Brain pericyte (primary cell): Measurements from ENCODE around the gene LCE2A.
"Not testable (repeated sequence)": the region's sequence is repeated elsewhere in the genome, so short reads cannot be mapped to it uniquely, and the experiment has no call there.

Experiments used
- DNase-seq: peaks from one replicate; pipeline ENCODE4 v3.0.0-alpha.2; 2012; ENCODE audit warnings: low read depth, low spot score

The LCE2A gene, protein sequence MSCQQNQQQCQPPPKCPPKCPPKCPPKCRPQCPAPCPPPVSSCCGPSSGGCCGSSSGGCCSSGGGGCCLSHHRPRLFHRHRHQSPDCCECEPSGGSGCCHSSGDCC

DNA sequence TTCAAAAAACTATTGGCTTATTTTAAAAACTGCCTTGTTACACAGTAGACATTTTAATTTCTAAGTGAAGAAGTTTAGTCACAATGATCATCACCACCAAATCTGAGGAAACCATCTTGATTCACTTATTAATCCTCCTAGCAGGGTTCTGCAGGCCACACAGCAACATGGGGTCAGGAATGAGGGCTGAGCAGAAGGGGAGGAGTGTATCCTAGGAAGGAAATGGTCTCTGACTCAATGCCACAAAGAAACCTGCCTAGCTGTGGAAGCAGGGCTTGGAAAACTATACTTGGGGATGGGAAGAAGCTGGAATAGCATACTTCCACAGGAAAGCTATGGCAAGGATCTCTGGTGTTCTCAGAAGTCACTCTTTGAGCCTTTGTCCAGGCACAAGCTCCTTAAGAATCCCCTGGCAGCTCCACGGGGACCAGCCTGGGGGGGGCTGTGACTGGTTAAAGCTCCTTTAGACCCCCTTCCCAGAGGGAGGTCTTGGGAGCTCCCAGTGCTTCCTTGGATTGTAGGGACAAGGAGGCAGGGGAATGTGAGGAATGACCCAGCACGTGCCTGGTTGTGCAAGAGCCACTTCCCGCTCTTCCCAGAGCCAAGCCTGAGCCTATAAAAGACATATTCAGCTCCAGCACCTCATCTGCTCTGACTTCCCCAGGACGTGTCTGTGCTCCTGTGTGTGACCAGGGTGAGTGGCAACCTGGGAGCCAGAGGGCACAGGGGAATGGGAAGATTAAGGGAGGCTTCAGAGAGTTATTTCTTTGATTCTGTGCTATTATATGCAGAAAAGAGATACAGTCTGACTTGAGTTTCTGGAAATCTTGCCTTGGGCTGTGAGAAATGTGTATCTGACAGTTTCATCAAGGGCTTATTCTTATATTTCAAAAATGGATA is at the start of gene LCE2A:
LCE2A (plus strand) TSS at position 645 of the 900 bp plus-strand sequence. CDS start 557 bp downstream, outside the sequence.
- no peak for DNase-seq

DNA sequence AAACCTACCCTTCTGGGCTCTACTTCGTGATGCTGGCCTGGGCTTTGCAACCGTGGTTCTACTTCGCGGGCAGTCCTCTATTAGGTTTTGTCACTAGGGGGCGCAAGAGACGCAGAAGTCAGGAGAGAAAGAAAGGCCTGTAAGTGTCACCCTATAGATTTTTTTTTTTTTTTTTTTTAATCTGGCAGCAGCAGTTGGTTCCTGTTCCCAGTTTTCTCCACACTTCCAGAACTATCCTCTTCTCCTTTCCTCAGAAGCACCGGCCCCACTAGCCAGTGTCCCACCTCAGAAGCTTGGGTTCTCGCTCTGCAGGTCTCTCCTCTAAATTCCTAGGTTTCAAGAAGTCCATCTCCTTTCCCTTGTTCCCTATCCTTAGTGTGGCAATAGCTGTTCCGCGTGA is 44.0 kb upstream of the LCE2A start:
- no peak for DNase-seq

DNA sequence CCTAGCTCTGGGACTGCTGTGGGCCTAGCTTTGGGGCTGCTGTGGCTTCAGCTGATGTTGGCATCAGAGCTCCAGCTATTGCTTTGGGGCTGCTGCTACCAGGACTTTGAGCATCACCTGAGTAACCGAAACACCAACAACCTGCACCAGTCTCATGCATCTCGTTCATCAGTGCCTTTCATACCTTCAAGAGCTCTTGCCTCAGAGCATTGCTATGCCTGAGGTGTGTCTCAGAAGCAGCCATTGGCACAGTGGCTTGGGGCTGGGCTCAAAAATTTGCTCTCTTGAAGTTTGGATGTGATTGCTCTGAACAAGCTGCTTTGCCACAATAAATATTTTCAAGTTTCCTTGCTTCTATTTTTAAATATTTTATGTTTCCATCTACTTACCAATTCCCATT is 41.7 kb upstream of the LCE2A start:
- DNase-seq: no peak

DNA sequence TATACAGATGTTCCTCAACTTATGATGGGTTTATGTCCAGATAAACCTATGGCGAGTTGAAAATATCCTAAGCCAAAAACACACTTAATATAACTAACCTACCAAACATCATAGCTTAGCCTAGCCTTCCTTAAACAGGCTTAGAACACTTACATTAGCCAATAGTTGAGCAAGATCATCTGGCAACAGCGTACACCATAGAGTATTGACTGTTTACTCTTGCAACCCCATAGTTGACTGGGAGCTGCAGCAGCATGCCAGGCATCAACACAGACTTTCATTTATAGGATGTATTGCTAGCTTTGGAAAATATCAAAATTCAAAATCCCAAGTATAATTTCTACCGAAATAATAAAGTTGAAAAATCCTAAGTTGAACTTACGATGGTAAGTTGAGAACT is 40.5 kb upstream of the LCE2A start:
- DNase-seq: no peak

DNA sequence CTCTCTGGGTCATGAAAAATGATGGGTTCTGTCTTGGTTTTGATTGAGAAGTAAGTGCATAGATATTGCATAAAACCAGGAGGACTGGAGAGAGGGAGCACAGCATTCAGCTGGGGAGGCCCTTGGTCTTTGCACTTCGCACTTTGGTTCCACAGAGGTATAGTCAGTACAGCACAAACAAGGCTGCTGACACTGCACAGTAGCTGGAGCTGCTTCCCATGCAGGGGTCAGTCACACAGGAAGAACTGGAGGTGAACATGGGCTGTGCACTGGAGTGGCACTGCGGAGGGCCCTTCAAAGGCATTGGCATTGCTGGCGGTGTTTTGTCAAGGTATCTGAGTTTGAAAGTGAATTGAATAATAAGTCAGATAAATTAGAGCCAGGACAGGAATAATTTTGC is 39.5 kb upstream of the LCE2A start:
- DNase-seq: no peak

DNA sequence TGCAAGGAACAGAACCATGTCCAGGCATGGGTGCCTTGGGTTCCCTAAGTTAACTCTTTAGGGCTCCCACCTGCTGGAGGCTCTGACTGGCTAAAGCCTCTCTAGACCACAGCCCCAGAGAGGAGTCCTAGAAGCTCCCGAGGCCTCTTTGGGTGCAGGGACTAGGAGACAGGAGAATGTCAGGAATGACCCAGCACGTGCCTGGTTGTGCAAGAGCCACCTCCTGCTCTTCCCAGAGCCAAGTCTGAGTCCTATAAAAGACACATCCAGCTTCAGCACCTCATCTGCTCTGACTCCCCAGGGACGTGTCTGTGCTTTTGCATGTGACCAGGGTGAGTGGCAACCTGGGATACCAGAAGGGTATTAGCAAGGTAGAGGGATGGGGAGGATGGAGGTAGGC is 35.0 kb upstream of the LCE2A start, which contains the start of gene LCE2D:
LCE2D (plus strand) TSS at position 283 of the 400 bp plus-strand sequence. CDS start 726 bp downstream, outside the sequence.
- no peak for DNase-seq

DNA sequence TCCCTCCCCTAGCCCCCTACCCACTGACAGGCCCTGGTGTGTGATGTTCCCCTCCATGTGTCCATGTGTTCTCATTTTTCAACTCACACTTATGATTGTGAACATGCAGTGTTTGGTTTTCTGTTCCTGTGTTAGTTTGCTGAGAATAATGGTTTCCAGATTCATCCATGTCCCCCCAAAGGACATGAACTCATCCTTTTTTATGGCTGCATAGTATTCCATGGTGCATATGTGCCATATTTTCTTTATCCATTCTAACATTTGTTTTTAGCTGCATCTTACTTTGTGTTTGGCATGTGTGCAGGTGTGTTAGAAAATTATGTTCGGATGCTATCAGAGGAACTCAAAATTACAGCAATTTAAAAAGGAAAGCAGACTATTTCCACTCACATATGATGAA is 32.0 kb upstream of the LCE2A start:
- DNase-seq: not testable (repeated sequence)

DNA sequence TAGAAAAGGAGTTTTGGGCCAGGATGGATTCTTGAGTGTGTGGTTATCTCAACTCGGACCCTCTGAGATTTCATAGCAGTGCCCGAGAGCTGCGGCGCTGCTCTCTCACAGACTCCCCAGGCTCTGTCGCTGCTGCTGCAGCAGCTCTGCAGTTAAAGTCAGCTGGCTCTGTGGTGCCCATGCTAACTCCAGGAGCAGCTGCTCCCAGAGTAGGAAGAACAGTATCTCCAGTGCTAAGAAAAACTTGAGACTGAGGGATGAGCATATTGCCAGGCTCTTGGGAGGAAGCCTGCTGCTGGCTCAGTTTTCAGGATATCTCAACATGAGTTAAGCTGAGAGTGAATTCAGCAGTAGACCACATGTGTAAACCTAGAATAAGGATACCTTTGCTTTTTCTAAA is 30.5 kb upstream of the LCE2A start:
- DNase-seq: no peak

DNA sequence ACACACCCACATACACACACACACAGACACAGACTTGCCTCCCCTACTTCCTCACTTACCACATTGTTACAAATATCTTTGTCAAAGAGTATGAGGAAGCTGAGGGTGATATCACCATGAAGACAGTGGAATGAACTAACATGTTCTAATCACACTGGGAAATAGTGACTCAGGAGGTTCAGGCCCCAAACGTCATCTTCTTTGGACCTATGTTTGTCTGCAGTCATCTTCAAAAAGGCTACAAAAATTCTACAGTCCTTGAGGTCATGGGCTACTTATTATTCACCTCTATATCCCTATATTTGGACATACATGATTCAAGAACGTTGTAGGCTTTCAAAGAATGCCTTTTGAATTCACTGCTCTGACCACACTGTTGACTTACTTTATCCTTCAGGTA is 25.1 kb upstream of the LCE2A start:
- DNase-seq: no peak

DNA sequence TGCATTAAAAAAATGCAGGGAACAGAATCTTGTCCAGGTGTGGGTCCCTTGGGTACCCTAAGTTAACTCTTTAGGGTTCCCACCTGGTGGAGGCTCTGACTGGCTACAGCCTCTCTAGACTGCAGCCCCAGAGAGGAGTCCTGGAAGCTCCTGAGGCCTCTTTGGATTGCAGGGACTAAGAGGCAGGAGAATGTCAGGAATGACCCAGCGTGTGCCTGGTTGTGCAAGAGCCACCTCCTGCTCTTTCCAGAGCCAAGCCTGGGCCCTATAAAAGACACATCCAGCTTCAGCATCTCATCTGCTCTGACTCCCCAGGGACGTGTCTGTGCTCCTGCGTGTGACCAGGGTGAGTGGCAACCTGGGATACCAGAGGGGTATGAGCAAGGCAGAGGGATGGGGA is 23.2 kb upstream of the LCE2A start, which contains the start of gene LCE2C:
LCE2C (plus strand) TSS at position 297 of the 400 bp plus-strand sequence. CDS start 737 bp downstream, outside the sequence.
- not testable (repeated sequence) for DNase-seq

DNA sequence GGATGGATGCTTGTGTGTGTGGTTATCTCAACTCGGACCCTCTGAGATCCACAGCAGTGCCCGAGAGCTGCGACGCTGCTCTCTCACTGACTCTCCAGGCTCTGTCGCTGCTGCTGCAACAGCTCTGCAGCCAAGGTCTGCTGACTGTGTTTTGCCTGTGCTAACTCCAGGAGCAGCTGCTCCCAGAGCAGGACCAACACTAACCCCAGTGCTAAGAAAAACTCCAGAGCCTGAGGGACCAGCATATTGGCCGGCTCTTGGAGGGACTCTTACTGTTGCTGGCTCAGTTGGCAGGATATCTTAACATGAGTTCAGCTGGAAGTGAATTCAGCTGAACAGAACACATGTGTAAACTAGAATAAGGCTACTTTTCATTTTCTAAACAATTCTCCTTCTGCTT is 18.7 kb upstream of the LCE2A start:
- DNase-seq: no peak

DNA sequence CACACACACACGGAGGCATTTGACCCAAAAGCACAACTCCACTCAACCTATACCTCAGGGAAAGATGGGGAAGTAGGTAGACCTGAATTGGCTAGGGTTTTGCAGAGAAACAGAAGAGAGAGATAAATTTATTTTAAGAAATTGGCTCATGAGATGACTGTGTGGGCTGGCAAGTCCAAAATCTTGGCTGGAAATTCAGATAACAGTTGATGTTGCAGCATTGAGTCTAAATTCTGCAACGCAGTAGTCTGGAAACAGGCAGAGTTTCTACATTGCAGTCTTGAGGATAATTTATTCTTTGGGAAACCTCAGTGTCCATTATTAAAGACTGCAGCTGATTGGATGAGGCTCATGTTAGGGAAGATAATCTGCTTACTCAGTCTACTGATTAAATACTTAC is 16.5 kb upstream of the LCE2A start:
- no peak for DNase-seq

DNA sequence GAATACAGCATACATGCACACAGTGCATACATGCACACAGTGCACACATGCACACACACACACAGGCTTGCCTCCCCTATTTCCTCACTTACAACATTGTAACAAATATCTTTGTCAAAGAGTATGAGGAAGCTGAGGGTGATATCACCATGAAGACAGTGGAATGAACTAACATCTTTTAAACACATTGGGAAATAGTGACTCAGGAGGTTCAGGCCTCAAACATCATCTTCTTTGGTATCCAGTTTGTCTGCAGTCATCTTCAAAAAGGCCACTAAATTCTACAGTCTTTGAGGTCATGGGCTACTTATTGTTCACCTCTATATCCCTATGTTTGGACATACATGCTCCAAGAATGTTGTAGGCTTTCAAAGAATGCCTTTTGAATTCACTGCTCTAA is 14.3 kb upstream of the LCE2A start:
- DNase-seq: no peak

DNA sequence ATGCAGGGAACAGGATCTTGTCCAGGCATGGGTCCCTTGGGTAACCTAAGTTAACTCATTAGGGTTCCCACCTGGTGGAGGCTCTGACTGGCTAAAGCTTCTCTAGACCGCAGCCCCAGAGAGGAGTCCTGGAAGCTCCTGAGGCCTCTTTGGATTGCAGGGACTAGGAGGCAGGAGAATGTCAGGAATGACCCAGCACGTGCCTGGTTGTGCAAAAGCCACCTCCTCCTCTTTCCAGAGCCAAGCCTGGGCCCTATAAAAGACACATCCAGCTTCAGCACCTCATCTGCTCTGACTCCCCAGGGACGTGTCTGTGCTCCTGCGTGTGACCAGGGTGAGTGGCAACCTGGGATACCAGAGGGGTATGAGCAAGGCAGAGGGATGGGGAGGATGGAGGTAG is 12.3 kb upstream of the LCE2A start, which contains the start of gene LCE2B:
LCE2B (plus strand) TSS at position 301 of the 400 bp plus-strand sequence. CDS start 721 bp downstream, outside the sequence.
- not testable (repeated sequence) for DNase-seq

DNA sequence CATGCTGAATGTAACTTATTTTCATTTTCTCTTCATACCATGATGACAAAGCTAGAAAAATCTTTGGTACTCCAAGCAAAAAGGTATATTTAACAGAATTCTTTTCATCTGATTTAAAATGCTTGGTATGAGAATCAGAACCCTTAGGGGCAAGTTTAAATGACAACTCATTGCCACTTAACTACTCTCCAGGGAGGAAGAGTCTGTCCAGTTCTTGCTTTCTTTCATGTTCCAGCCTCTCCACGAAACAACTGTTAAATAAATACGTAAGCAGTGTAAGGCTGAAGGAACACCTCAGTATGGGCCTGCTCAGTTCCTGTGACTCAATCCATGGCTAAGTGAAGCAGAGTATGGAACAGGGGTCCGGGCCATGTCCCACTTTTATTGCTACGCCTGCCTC is 1.6 kb downstream of the LCE2A start:
- no peak for DNase-seq

DNA sequence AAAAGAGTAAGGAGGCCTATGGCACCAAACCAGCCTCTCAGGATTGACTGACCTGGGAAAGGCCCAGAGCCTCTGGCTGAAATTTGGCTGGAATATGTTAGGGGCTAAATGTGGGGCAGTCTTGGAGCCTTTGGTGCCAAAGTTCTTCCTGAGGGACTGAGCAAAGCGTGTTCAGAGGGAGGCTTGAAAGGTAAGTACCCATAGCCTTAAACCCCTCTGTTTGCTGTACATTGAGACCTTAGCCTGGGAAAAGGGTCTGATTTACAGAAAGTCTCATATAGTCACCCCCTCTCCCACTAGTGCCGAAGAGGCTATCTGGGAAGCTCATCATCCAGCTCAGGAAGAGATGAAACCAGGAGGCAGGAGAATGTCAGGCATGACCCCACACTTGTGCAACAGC is 9.7 kb downstream of the LCE2A start, which contains the start of gene LCE4A:
LCE4A (plus strand) TSS at position 301 of the 400 bp plus-strand sequence. CDS start 916 bp downstream, outside the sequence.
- no peak for DNase-seq

DNA sequence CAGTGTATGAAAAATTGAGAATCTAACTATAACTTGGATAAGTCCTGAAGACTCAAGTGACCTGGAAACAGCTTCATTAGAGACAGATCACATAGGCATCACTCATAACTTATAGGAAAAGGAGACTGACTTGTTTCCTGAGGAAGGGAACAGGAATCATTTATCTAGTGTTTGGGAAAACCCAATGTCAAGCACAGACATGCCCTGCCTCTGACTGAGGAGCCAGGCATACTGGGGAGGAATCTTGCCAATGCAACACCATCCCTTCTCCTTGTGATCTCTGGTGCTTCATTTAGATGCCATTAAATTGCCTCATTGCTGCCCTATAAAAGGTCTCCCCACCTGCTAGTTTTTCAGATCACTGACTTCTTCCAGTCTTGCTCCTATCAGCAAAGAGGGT is 20.1 kb downstream of the LCE2A start:
- DNase-seq: no peak

DNA sequence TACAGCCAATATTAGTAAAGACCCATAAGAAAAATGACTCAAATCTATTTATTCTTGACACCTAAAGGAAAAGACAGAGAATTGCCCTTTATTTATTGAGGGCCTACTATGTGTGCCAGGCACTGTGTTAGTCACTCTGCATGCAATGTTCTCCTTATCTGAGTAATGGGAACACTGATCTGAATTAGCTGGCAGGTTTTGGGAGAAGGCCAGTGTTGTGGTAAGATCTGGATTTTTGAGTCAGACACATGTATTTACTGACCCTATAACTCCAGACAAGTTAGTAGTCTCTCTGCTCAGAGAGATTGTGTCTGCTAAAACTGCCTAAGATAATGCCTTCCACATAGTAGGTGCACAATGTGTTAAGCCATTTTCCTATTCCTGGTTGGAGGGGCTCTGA is 27.1 kb downstream of the LCE2A start:
- no peak for DNase-seq

DNA sequence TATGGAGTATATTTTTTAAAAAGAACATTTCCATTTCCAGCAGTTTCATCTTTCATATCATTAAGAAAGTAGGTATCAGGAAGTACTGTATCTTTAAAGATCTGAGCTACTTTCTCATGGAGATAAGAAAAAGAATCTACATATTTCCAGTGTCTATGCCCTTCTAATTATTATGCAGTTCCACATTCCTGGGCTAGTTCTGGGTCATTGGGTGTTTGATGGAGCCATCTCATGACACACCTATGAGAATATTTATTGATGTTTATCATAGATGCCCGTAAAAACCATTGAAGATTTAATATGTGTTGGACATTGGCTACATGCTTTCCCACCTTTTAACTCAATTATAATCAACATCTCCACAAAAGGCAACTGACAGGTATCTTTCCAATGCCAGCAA is 30.8 kb downstream of the LCE2A start:
- no peak for DNase-seq

DNA sequence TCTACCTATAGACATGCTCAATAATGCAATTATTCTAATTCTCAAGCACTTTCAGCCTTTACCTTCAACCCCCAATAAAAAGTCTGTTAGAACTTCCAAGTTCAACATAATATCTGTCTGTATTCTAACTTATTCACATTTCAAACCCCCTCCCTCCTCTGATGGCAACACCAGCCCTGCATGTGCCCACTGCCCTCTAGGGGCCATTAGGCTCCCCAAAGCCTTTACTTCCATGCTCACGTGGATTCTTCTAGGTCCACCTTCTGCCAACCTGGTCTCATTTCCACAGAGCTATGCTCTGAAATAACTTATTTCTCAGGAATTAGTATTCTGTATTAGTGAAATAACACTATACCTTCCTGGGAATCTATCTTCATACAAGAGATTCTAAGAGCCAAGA is 37.5 kb downstream of the LCE2A start:
- no peak for DNase-seq

DNA sequence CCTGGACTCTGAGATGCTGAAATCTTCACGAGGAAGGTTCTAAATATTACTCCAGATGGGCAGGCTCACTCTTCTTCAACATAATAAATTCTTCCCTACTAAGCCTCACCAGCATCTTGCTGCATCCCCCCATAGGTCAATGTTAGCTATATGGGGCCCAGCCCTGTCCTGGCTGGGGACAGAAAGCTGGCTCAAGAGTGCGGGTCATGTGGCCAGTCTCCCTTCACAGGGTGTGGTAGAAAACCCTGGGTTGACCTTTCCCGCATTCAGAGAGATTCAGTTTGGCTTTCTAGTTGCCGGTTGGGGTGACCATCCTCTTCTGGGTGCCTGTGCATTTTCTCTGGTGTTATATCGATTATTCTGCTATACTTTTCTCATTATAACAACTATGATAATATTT is 39.9 kb downstream of the LCE2A start:
- no peak for DNase-seq

DNA sequence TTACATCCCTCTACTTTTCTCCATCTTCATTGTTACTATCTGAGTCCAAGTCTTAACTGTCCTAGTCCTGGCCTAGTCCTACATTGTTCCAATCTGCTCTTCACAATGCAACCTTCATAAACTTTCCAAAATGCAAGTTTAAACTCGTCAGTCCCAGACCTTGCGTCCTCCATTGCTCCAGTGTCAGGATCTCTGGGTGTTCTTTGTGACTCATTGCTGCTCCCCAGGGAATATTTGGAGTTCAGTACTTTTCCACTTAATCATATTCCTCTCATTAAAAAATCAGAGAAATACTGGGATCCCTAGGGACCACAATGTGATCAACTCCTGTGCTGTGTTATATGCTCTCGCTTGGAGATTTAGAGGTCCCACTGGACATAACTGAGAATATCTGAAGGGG is 41.7 kb downstream of the LCE2A start:
- no peak for DNase-seq

DNA sequence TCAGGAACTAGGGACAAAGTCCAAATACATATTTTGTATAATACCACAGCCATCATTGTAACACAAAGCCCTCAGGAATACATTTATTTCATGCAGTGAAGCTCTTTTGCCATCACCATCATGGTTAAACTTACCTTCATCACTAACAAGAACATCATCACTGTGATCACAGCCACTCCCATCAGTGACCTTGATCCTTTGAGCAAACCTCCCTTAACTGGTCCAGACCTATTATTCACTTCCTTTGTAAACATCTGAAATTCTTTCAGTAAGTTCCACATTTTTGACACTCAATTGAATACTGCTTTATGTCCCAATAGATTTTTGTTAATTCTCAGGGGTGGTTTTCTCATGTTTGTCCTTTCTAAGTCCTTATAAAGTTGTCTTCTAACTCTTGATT is 43.5 kb downstream of the LCE2A start:
- DNase-seq: no peak
